Measurements from ENCODE around the gene PPME1.

GRCh38 chr11:74141241-74141695, 29.8 kb upstream of the PPME1 start:
- TF ChIP-seq POLR2A (IDR thresholded peaks at IDR 0.05) (no peak), CTCF (IDR thresholded peaks at IDR 0.05) (no peak)
